ENCODE data around the gene RPL29.

DNA sequence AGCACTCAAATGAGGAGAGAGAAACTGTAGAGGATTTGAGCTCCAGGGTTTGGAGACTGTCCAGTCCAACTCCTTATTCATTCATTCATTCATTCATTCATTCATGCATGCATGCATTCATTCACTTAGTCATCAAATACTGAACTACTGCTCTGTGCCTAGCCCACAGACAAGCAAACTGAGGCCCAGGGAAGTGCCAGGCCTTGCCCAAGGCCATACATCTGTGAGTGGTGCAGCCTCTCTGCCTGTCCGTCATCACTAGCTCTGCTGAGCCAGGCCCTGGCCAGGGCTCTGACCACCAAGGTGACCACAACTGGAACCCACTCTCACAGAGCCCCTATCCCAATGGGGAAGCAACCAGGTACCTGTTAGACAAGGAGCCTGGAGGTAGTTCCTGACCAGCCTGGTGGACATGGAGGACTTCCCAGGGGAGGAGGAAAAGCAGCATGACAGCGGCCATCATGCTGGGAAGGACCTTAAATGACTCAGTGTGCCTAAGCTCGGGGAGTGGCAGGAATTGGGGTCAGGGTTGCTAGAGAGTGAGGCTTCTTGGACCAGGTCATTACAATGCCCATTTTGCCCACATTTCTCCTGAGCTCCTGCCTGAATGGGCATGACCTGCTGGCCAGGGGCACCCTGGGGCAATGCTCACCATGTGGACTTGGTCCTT, 27.5 kb upstream of the RPL29 start:
- TF ChIP-seq MAFK (IDR thresholded peaks at IDR 0.05; ENCODE audit: low read depth, low read length), result no peak
- TF ChIP-seq CTCF (conservative IDR thresholded peaks at IDR 0.05; ENCODE audit: low read depth, low read length), result no peak
- TF ChIP-seq POLR2A (IDR thresholded peaks at IDR 0.05; ENCODE audit: low read depth, low read length), result no peak
- TF ChIP-seq MXI1 (IDR thresholded peaks at IDR 0.05; ENCODE audit: borderline replicate concordance, low read depth, low read length), result no peak
- no peak for TF ChIP-seq RAD21 (IDR thresholded peaks at IDR 0.05; ENCODE audit: low read length)

Measured in IMR-90 (cell line).